Gastroesophageal sphincter (tissue), 3 donors: Measurements from ENCODE around the gene RRAS.

Source experiments
- EP300 ChIP-seq: sonication (generic); formaldehyde crosslinking; IDR thresholded peaks from one replicate; pipeline ENCODE4 v1.6.1; 2017; ENCODE audit warnings: antibody characterized with exemption, mild to moderate bottlenecking
- POLR2A ChIP-seq, 2 donors: fragments of 450-650 bp; IDR thresholded peaks; one replicate each; pipeline ENCODE4 v1.6.1; 2017; ENCODE audit warnings: antibody characterized with exemption in 2 of 2, mild to moderate bottlenecking in 2 of 2, moderate library complexity in 1 of 2
- POLR2AphosphoS5 ChIP-seq: sonication (generic); formaldehyde crosslinking; IDR thresholded peaks from one replicate; pipeline ENCODE4 v1.6.1; 2017; ENCODE audit warnings: antibody characterized with exemption
- TF ChIP-seq, protein P1 (sequence below), 4 experiments: fragments of 200-600 bp in 2 of 4; fragments of 450-650 bp in 2 of 4; sonication (generic) in 1 of 4; IDR thresholded peaks; one replicate each; pipeline ENCODE4 v1.5.1; 2017 to 2019; ENCODE audit warnings: antibody characterized with exemption in 4 of 4, mild to moderate bottlenecking in 2 of 4, moderate library complexity in 2 of 4

GRCh38 chr19:49679771-49680413, 39.9 kb upstream of the RRAS start:
- TF ChIP-seq POLR2A (IDR thresholded peaks at IDR 0.05) (no peak), POLR2AphosphoS5 (no peak), EP300 (no peak)
- TF ChIP-seq, protein P1, sequence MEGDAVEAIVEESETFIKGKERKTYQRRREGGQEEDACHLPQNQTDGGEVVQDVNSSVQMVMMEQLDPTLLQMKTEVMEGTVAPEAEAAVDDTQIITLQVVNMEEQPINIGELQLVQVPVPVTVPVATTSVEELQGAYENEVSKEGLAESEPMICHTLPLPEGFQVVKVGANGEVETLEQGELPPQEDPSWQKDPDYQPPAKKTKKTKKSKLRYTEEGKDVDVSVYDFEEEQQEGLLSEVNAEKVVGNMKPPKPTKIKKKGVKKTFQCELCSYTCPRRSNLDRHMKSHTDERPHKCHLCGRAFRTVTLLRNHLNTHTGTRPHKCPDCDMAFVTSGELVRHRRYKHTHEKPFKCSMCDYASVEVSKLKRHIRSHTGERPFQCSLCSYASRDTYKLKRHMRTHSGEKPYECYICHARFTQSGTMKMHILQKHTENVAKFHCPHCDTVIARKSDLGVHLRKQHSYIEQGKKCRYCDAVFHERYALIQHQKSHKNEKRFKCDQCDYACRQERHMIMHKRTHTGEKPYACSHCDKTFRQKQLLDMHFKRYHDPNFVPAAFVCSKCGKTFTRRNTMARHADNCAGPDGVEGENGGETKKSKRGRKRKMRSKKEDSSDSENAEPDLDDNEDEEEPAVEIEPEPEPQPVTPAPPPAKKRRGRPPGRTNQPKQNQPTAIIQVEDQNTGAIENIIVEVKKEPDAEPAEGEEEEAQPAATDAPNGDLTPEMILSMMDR (IDR thresholded peaks at IDR 0.05): no peak
